ENCODE measurements around the gene ACTN4.

Gene ACTN4

DNA sequence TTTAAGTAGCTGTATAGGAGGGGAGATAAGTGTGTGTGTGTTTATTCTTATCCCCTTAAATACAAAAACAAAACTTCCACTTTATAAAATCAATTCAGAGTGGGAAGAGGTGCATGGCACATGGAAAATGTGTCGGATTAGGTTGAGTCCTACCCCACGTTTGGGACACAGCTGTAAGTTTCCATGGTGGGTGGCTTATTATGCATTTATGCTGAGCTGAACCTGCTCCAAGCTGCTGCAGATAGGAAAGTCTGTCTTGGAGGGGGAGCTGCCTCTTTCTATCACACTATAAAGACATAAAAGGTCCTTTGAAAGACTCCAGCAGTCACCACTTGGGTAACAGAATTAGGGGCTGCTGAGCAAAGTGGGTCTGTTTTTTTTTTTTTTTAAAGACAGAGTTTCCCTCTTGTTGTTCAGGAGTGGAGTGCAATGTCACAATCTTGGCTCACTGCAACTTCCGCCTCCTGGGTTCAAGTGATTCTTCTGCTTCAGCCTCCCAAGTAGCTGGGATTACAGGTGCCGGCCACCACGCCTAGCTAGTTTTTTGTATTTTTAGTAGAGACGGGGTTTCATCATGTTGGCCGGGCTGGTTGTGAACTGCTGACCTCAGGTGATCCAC is 15.2 kb downstream of the ACTN4 start:
- DNase-seq: no peak

DNA sequence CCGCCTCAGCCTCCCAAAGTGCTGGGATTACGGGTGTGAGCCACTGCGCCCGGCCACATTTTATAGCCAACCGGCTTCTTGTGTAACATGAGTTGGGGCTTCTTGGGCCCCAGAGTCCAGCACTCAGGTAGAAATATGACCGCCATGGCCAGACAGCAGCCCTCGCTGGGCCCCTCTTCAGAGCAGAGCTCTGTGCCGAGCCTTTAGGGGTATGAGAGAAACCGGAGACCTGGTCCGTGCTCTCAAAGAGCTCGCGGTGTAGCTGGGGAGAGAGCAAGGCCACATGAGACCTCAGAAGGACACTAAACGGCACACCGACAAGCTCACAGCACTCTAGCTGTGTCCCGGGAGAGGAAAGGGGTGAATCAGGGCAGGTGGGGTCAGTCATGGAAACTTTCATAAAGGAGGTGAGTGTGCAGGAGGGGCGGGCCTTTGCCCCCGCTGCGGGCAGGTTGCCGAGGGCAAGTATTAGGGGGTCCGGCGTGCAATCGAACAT is 15.8 kb downstream of the ACTN4 start:
- DNase-seq: no peak

DNA sequence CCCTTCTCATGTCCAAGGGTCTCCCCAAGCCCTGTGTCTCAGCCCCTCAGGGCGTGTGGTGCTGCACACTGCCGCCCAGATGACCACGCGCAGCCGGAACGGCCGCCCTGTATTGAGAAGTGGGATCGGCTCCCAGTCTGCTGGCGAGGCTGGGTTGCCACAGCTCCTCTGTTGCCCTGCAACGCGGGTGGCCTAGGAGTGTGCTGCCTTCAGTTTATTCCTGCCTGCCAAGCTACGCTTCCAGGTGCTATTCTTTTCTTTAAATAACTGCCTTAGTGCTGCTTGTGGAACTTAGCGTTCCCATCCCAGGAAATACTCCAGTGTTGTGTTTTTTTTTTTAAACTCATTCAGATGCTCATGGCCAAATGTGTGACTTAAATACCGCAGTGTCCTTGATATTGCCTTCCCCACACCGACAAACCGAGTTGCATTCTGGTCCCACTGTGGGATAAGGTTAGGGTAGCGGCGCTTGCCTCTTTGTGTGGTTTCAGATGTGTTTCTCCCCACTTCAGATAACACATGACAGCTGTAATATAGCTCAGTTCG is 16.6 kb downstream of the ACTN4 start:
- DNase-seq: no peak

DNA sequence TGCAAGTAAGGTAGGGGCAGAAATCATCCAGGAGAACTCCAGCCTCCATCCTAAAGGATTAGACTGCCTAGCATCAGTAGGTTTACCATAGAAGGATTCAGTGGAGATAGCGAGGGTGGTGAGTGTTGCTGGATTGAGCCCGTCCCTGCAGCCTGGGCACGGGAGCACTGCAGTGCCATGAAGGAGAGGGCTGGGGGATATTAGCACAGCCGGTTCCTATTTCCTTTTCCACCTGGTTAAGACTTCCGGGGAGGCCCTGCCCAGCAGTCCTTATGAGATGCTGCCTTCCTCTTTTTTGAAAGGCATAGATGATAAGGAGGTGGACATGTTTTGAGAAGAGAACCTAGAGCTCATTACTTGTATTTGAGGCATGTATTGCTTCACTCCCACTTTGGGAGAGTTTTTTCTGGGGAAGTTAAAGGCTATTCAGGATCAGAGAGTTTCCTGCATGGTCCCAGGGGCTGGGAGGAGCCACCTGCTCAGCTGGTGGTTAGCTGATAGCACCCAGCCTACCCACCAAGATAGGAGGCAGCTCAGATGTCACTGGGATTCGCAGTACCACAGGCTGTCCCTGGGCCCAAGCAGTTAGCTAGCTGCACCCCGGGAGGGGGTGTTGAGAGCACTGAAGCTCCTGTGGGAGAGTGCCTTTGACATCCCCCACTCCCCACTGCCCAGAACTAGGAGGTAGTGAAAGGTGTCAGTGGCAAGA is 17.2 kb downstream of the ACTN4 start:
- DNase-seq: no peak

DNA sequence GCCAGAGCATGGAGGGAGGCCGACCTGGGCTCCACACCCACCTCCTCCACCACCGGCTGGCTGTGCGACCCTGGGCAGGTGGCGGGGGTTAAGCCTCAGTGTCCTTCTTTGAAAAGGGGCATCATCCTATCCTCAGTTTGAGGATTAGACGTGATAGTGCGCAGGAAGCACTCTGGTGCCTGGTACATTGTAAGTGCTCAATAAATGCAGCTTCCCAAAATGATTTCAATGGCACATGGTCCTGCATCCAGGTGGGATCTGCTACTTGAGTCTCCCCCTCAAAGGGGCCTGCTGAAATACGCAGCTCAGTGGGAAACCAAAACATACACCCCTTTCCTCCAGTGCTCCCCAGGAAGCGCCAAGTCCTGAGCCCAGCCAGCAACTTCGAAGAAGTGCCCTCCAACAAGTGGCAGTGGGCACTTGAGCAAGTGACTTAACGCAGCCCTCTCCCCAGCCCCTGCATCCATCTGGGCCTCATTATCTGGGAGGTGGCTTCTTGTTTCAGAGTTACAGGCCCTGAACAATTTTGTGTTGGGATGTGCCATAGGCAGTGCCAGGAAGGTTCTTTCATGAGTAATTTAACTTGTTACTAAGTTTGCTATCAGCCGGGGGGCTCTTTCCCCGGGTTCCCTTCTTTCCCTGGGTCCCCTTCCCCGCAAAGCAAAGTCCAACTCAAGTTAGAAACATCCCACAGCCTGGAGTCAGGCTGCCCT is 17.9 kb downstream of the ACTN4 start:
- no peak for DNase-seq

DNA sequence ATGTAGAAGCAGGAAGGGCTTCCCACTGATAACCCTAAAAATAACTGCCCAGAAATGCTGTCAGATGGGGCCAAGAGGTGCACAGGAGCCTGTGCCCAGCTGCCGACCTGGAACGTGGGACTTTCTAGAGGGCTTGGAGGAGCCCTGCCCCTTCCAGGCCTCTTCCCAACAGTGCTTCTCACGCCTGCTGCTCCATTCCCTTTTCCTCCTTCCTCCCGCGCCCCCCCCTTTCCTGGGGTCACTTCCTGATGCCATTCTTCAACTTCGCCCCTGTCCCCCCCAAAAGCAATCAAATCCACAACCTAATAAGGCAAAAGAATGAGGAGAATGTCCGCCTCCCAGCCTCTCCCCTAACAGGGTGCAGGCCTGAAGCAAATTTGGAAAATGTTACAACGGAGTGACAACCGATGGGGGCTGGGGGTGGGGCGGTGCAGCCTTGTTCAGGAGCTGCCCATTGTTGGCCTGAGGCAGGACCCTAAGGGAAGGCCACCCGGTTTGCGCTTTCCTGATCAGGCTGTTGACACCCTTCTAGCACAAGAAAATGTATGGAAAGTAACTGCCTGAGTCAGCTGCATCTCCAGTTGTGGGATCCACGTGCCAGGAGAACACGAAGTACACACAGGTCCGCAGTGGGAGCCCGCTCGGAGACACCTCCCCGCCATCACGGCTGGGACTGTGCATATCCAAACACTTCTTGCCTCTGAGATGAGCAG is 18.7 kb downstream of the ACTN4 start:
- DNase-seq: peak; percentile 76

DNA sequence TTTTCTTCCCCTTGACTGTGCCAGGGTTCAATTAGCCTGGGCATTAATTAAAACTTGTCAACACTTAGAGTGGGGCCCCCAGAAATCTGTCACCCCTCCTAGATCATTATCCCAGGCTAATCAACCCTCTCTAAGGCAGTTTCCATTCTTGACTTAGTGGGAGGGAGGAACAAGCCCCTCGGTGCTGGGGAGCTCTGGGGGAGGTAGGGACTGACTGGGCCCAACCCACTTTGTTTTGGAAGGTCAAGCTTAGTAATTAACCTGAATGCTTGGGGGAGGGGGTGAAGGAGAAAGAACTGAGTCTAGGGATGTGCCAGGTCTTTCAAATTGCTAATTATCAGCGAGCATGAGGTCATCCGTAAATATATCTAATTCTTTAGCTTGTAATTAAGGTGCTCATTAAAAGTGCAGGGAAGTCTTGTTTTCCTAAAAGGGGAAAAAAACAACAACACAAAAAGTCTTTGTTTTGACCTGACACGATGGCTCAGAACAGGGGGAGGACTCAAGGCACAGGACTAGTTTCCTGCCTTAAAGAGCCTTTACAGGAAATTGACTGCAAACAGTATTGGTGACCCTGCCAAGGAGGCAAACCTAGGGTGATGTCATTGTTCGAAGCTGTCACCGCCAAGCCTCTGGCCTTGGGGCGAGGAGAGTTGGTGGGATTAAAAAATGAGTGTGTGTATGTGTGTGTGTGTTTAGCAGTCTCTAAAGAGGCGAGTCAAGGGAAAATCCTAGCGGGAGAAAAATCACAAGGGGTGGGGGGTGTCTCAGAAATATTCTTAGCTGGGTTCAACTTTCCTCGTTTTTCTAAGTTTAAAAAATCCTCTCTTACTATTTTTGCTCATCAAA is 19.4 kb downstream of the ACTN4 start:
- DNase-seq: peak; percentile 84

DNA sequence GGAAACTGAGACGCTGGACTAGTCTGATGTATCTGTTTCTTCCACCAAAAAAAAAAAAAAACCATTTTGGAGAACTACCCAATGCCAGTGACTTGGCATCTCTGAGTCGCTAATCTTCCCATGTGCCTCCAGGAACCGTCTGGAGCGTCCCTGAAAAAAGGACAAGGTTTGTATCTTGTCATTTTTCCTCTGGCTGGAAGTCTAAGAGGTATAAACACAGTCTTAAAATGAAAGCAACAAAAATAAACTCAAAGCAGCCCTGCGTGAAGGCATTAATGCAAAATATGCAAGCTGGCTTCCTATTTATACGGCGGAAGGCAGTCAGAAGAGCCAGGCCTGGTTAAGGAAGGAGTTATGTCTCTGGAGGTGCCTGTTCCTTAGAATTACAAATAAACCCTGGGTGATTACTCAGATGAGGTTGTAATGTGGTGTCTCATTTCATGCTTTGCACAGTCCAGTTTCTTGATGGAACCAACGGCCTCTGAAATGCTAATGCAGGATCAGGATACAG is 20.3 kb downstream of the ACTN4 start:
- no peak for DNase-seq

DNA sequence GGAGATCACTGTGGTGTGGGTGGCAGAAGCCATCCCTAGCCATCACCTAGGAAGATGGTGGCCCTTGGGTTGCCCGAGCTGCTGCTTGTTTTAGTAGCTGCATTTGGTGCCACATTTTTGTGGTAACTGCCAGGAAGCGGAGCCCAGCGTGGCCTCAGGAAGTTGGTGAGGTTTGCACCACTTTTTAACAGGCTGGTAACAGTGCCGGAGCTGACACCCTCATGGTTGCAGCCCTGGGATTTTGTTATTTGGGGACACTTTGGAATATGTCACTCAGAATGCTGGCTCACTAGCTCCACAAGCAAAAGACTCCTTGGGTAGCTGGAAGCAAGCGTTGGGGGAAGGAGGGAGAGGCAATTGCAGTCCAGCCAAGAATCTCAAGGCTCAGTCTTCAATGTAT is 22.1 kb downstream of the ACTN4 start:
- DNase-seq: no peak

DNA sequence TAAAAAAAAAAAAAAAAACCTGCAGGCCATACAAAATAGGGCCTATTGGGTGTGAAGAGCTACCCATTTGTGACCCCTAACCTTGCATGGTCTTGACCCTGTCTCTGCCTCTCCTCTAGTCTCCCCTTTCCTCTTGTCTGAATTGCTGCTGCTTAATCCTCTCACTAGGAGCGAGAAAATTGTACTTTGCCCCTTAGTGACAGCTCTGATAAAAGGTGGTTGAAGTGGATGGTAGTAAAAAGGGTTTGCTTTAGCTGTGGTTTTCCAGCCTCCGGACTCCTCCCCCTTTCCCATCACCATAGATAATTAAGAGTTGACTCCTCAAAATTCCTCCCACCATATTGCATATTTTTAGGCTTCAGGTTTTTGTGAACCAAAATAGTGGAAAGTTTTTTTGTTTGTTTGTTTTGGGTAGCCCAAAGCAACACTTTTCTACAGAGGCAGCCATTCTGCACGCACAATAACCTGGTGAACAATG is 23.5 kb downstream of the ACTN4 start:
- no peak for DNase-seq

DNA sequence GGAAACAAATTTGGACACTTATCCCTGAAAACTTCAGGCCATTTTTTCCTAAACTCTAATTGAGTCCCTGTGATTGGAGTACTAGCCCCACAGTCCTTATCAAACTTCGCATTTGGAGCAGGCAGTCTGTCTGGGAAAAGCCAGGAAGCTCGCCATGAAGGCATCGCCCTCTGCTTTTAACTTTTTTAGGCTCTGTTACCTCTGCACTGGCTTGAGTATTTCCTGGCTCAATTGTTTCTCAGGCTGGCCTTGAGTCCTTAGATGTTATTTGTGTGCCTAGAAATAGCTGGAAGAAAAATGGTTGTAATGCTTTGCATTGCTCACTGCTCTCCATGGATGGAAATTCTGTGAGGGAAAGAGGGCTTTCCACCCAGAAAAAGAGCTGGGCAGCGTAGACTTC is 24.2 kb downstream of the ACTN4 start:
- DNase-seq: no peak

DNA sequence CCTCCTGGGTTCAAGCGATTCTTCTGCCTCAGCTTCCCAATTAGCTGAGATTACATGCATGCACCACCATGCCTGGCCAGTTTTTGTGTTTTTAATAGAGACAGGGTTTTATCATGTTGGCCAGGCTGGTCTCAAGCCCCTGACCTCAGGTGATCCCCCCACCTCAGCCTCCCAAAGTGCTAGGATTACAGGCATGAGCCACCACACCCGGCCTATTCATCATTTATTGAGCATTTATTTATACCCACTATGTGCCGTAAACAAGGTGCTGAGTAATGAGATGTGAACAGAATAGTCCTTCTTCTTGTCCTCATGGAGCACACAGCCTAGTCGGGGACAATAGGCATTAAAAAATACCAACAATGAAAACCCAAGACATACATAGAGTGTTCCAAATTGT is 25.6 kb downstream of the ACTN4 start:
- DNase-seq: no peak

DNA sequence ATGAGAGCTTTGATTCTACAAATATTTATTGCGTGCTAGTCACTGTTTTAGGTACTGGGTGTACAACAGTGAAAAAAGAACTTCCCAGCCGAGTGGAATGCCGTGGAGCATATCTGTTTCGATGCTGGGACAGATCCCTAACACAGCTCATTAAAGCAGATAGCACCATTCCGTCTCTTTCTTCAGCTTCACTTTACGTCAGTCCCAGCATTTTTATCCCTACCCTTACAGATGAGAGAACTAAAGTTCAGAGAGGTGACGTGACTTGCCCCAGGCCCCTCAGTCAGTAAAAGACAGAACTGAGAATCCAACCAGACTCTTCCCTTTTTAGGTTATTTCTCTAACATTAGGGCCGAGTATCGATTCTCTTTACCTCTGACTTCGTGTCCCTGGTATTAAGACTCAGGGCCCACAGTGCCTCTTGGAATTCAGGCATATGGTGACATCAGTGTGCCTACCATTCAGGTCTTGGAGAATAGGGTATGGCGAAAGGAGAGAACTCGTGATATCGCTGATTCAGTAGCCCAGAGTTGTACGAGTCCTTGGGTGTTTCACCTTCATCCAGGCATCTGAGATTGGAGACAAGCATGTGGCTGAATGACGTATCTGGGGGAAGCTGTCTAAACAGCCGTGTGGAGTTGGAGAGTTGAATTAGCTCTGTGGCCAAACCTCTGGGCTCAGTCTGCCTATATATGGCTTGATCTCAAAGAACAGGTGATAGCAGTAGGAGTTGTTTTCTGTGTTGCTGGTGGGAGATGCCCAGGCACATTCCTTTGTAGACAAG is 27.1 kb downstream of the ACTN4 start:
- DNase-seq: no peak

DNA sequence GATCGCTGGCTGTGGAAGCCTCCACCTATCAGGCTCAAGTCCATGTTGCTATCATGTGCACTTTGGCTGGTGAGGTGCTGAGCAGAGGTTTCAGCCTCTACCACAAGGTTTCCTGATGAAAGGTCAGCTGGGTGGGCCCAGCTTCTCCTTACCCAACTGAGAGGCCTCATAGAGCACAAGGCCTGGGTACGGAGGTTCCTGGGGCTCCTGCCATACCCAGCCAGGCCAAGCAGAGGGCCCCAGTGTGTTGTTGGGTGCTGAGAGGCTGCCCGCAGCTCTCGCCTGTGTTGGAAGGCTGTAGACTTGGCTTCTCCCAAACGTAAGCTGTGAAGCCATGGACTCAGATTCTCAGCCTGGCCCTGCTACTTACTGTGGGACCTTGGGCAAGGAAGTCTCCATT is 28.2 kb downstream of the ACTN4 start:
- DNase-seq: no peak

DNA sequence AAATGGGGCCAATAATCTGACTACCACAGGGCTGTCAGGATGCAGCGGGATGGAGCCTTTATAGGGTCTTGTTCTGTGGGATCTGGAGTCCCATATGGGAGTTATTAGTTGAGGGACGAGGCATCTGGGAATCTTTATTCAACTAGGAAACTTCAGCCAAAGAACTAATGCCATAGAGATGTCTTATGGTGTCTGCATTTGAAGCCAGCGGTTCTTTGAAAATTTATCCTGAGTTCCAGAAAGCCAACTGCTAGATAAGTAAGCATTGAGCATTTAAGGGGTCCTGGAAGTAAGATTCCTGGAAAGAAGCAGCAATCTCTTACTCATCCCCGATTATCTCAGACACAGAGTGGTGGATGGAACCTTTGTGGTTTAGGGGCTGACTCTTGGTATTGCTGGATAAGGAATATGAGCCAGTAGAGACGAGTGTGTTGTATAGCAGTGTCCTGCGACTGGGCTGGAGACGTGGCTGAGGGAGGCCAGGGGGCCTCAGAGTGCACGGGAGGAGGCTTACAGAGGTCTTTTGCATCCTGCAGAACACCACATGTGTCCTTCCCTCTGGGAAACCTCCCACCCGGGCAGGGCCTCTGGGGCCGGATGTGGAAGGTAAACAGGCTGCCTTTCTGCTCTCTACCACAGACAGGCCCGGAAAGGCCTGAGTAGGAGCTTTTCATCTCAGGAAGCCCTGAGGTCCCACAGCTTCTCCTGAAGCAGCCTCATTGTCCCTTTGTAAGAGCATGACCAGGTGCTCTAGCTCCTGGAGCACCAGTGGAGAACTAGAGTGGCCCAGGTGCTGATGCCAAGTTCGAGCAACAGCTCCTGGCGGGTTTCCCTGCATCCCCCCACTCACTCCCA is 28.8 kb downstream of the ACTN4 start:
- peak; percentile 63 for DNase-seq

DNA sequence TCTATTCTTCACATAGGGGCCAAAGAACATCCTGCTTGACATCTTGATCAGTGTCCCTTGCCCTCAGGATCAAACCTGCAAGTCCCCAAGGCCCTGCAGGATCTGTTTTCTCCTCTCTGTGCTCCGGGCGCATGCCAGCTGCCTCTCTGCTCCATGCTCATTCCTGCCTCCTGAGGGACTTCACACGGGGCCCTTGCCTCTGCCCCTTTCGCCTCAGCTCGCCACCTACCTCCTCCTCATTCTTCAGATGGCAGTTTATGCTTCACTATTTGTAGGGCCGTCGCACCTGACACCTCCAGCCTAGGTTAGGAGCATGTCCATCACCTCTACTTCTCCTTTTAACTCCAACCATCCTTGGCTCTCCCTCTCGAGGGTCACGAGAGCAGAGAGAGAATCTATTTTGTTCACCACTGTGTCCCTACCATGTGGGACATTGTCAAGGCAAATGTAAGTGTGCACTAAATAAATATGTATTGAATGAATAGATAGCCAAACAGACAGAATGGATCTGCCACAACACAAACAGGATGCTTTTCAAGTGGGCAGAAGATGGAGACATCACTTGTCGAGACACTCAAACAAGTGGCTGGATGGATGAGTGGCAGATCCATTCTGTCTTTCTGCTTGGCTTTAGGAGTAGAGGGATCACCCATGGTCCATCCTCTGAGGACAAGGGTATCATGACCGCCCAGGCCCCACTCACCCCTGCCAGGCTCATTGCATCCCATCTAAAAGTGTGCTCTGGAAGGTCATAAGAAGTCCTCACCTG is 29.6 kb downstream of the ACTN4 start:
- no peak for DNase-seq

DNA sequence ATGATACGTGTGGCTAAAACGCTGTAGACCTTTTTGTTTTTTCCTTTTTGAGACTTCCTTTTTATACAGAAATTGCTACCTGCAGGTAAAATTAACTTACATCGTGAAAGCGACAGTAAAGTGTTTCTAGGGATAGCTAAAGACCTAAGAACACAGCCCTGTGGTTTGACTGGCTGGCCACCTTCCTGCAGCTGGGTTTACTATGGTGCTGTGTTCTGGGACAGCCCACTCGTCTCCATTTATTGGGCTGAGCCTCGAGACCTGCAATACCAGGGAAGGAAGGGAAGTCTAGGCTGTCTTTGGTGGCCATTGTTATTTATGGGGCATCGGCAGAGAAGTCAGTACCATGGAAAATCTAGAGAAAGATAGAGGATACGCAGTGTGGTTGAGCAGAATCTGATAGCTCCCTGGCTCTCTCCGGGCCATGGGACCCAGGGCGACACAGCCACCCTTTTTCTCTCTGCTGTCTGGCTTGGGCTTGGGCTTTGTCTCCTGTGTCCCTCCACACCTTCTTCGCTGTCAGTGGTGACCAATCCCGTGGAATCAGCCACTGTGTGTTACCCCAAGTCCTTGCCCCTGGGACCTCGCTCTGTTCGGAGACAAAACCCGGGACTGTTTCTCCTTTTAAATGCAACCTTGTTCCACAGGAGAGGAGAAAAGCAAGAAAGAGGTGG is 30.9 kb downstream of the ACTN4 start:
- no peak for DNase-seq

DNA sequence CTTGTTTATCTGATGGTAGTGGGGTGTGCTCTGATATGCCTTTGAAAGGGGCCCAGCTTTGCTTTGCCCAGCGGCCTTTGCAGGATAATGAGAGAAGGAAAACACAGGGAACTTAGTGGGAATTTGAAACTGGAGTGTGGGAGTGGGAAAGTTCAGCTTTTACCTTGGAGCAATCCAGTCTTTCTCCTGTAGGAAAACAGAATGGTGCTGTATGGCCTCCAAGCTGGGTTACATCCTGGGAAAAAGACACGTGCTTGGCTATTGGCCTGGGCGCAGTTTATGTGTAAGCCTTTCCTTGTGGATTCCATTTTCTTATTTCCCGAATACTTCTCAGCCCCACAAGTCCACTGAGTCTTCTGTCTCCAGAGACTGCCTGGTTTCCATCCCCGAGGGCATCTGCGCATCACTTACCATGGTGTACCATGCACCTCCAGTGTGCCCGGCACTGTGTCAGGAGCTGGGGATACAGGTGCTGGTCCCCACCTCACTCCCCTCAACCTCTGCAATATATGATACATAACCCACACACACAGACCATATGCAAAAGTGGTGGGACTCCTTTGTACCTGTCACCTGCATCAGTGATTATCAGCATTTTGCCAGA is 31.5 kb downstream of the ACTN4 start:
- DNase-seq: no peak
